GM21367 (cell line): ENCODE data around the gene MAU2.
"Not testable (repeated sequence)": the region's sequence is repeated elsewhere in the genome, so short reads cannot be mapped to it uniquely, and the experiment has no call there.

Experiments used
- ATAC-seq: cut with Tn5 transposase; IDR thresholded peaks from one replicate; pipeline ENCODE4 v1.9.1; 2021; ENCODE audit not compliant: unreplicated experiment

Gene MAU2

DNA sequence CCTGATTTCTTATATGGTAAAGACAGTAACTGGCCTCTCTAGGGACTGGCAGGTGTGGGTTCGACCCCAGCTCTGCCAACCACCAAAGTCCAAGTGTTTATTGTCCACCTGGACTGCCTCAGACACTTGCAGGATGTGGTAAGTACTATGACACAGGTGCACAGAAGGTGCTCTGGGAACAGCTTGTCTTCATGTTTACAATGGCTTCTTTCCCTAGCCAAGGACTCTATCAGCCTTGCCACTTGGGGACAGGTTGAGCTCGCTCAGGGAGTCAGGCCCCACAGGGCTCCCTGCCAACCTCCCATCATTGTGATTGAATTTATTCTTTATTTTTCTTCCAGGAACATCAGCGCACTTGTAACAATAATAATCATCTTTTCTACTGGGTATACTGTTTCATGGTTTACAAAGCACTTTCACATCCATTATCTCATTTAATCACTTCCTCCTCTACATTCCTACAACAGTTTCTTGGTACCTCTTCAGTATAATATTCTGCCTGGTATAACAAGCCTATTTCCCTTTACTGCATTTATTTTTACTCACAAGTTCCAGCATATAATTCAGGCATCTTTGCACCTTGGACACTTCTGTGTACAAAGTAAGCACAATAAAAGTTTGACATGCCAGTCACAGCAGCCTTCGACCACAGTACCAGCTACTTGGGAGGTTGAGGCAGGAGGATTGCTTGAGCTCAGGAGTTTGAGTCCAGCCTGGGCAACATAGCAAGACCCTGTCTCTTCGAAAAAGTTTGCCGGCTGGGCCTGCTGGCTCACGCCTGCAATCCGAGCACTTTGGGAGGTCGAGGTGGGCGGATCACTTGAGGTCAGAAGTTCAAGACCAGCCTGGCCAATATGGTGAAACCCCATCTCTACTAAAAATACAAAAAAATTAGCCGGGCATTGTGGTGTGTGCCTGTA, 60.6 kb downstream of the MAU2 start:
- no peak for ATAC-seq

DNA sequence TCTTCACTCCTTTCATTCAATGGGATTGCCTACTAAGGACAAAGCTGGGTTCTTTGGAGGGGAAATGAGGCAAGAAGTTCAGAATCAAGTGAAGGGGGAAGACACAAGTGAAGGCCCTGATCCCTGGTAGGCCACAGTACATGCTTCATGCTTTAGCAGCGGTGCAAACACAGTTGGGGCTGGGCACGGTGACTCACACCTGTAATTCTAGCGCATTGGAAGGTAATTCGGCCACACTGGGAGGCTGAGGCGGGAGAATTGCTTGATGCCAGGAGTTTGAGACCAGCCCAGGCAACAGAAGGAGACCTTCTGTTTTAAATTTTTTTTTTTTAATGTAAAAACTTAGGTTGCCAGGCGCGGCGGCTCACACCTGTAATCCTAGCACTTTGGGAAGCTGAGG, 61.5 kb downstream of the MAU2 start:
- ATAC-seq, result no peak

DNA sequence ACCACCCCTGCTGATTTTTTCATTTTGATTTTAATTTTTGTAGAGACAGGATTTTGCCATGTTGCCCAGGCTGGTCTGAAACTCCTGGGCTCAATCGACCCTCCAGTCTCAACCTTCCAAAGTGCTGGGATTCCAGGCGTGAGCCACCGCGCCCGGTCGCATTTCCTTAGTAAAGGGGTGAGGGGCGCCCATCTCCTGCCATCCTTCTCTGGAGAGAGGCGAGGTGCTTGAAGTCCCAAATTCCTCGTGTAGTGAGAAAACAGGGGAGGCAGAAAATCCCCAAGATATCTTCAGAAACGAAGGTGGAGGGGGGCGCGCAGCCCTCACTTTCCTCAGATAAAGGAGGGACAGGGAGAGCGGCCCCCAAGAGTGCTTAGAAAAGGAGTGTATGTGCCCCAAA, 63.9 kb downstream of the MAU2 start:
- ATAC-seq, result no peak

DNA sequence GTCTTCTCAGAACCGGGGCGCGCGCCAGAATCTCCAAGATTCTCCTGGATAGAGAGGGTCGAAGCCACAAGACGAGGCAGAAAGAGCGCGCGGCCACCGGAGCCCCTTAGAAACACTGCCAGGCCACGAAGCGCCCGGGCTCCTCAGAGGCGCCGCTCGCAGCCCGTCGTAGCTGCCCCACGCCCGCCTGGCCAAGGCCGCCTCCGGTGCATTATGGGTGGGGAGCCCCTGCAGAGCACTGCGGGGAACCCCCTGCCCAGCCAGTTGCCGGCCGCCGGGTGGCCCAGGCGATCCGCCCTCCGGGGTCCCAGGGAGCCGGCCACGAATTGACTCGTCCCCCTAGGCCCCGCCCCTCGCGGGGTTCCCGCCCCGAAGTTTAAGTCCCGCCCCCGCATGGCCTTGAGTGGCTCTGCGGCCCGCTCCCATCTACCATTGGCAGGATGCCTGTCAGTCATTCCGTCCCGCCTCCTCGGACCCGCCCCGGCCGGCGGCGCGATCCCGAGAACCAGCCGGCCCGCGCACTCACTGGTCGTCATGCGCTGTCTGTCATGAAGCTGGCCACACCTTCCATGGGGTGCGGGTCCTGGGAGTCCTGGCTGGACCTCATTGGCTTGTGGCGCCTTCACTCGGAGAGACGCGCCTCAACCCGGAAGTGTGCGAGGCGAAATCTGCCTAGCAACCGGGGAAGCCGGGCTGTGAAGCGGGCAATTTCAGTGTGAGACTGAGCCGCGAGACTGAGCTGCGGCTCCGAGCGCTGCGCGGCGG, 64.7 kb downstream of the MAU2 start:
- ATAC-seq, result peak; percentile 83

DNA sequence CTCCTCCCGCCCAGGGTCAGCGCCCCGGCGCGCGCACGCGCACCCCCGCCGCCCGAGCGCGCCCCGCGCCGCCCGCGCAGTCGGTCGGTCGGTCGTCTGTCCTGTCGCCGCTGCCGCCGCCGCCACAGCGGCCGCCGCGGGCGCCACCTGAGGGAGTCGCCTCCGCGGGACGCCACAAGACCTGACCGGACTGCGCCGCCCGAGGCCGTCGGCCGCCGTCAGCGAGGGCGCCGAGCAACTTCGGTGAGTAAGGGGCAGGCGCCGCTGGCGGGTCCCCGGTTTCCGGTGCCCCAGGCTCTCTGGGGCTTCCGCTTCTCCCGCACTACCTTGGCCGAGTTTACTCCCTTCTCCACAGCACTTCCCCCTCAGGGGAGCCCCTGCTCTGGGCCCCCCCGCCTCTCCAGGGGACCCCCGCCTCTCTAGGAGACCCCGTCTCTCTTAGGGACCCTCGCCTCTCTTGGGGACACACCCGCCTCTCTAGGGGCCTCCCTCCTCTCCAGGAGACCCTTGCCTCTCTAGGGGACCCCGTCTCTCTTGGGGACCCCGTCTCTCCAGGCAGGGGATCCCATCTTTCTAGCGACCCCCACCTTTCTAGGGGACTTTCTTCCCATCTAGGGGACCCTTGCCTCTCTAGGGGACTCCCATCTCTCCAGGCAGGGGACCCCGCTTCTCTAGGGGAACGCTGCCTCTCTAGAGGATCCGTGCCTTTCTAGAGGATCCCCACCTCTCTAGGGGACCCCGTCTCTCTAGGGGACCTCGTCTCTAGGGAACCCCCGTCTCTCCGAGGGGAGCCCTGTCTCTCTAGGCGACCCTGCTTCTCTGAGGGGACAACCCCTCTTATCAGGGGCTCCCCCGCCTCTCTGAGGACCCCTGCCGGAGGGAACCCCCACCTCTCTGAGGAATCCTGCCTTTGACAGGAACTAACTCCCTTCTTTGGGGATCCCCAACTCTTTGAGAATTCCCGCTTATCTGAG, 65.6 kb downstream of the MAU2 start:
- no peak for ATAC-seq

DNA sequence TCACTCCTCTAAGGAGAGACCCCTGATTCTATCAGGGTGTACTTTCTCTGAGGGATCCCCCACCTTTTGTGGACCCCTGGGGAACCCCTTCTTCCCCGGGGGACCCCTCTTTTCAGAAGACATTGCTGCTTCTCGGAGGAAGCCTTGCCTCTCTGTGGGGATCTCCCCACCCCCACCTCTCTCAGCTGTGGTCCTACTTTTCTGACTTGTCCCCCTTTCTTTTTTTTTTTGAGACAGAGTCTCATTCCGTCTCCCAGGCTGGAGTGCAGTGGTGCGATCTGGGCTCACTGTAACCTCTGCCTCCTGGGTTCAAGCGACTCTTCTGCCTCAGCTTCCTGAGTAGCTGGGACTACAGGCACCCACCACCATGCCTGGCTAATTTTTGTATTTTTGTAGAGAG, 66.5 kb downstream of the MAU2 start:
- ATAC-seq, result no peak

DNA sequence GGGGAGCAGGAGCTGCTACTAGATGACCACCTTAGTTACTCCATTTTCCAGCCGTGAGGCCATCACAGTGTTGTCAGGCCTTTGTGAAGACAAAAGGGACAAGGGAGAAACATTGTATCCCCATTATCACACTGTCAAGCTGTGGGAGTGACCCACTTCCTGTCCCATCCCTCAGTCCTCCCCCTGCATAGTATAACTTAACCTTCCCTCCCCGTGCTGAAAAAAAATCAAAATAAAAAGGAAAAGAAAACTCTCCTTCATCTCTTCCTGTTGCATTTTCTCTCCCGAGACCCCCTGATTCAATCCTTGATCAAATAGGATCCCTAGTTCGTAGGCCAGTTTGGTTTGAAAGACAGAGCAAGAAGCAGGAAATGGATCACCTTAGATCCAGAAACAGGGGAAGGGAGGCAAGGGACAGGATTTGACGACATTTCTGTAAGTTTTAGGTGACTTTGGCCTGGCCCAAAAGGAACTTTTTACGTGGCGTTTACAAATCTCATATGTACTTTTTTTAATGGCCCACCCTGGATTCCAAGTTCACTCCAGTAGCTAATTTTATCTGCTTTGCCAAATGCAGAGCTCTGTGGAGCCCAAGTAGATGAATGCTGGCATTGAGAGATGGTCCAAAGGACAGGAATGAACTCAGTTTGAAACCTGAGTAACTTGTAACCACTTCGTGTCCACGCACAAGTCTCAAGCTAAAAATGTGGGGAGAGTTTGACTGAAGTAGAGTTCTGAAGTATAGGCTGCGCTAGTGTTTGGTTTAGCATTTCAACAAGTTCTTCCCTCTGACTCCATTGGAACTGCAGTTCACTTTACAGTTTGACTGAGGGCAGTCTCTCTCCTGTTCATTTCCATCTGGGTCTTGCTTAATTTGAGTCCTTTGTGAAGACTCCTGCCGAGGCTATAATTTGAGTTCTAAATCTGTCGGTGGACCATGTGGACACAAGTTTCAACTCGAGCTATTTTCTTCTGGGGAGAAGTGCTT, 68.2 kb downstream of the MAU2 start:
- ATAC-seq, result no peak

DNA sequence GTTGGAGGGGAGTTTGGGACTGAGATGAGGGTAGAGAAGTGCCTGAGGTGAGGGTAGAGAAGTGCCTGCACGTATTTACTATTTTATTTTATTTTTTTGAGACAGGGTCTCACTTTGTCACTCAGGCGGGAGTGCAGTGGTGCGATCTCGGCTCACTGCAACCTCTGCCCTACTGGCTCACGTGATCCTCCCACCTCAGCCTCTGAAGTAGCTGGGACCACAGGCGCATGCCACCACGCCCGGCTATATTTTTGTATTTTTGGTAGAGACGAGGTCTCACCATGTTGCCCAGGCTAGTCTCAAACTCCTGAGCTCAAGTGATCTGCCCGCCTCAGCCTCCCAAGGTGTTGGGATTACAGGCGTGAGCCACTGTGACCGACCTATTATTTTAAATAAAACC, 69.1 kb downstream of the MAU2 start:
- not testable (repeated sequence) for ATAC-seq

DNA sequence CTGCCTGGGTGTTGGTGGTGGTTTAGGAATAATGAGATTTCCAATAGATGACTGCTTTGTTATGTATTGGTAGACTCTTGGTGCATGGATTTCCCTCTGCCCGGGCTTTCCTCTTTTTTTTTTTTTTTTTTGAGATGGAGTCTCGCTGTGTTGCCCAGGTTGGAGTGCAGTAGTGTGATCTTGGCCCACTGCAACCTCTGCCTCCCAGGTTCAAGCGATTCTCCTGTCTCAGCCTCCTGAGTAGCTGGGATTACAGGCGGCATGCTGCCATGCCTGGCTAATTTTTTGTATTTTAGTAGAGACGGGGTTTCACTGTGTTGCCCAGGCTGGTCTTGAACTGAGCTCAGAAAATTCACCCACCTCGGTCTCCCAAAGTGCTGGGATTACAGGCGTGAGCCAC, 73.7 kb downstream of the MAU2 start:
- not testable (repeated sequence) for ATAC-seq

DNA sequence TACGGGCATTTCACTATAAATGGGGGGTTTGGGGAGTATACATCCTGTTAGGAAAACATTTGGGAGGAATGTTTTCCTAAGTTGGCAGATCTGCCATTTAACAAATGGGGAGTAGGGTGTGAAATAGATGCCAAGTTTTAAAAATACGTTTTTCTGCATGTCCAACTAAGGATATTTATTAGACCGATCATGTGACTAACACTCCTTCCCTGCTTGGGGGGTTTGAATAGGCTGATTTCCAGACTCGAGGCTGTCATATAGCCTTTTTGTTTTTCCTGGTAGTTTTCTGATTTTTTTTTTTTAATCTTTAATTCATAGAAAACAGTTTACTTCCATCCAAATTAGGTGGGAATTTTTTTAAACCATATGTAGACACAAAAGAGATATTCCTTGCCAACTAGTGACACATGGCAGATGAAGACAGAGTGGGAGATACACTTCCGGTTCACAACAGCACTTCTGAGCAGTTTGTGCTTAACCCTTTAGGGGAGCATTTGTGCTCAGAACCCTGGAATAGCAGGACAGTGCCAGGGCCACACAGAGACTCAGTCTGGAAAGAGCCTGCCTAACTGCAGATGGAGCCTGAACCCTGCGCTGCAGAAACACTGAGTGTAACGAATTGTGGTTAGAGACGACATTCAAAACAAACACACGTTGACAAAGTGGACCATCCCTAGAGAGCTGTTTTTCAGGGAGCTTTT, 79.3 kb downstream of the MAU2 start:
- no peak for ATAC-seq

DNA sequence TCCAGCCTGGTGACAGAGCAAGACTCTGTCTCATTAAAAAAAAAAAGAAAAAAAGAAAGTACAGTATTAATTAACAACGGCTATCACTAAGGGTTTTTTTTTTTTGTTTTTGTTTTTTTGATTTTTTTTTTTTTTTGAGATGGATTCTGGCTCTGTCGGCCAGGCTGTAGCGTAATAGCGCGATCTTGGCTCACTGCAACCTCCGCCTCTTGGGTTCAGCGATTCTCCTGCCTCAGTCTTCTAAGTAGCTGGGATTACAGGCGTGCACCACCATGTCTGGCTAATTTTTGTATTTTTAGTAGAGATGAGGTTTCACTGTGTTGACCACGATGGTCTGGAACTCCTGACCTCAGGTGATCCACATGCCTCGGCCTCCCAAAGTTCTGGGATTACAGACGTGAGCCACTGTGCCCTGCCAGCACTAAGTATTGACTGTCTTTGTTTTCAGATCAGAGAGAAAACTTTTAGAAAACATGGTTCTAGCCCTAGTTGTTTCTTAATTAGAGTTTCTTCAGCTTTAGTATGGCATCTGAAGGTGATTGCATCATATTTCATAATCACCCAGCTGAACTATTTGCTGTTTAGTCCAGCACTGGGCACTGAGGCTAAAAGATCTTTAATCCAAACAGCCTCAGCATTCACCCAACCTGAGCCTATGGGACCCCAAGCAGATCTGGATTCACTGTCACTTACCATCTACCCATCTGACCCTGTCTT, 82.2 kb downstream of the MAU2 start:
- ATAC-seq, result no peak

DNA sequence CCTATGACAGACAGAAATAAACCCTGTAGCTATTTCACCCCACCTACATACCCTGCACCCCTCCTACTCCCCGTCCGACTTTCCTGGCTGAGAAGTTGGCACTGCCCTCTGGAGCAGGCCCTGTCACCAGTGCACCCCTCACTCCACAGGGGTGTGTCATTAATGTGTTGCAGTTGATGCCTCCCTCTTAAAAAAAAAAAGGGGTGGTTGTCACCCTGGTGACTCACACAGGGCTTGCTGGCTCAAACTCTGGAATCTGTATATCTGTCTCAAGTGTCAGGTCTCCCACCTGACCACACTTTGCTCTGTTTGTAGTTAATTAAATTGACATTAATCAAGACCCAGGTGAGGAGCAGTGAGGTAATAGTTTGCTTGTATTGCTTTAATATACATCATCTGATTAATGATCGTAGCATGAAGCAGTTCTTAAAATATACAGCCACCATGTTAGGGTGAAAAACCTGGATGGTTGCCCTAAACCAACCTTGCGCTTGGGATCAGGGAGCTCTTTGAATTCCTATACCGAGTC, 82.8 kb downstream of the MAU2 start:
- ATAC-seq, result no peak

DNA sequence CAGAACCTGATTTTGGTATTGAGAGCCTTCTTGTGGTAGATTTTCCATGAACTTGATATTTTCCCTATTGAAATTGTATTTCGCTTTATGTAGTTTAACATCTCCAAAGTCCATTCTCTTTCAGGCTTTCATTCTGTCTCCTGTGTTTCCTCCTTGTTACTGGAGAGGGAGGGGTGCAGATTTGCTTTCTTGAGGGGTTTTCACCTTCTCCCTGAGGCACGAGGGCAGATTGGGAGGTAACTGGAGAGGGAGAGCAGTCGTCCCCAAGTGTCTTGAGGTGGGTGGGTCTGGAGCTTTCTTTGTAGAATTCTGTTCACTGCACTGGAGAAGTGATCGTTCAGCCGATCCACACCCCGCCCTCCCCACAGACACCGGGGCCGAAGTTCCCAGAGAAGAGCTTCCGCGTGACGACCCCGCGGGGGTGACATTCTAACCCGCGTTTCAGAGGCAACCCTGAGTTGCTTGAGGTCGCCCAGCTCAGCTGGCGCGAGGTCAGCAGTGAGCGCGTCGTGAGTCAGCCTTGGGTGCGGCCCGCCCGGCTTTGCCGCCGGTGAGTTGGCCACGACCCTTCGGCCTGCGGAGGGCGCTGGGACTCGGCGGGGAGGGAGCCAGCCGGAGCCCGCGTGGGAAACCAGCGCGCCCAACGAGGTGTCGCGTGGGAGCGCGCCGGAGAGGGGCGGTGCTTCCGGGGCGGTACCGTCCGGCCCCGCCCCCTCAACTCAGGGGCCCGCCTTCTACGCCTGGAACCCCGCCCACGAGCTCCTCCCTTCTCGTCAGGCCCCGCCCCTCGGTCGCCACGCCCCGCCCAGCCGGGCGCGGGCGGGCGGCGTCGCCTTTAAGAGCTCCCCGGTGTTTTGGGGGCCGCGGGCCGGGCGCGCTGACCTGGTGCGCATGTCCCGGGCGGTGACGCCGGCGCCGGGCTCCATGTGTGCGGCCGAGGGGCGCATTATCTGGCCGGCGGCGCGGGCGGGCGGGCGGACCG, 84.5 kb downstream of the MAU2 start, which contains the start of gene GATAD2A:
Gene GATAD2A, plus strand, starts transcription at position 797 of the 982 bp plus-strand sequence. CDS start 59,671 bp downstream, outside the sequence.
- ATAC-seq, result peak; percentile 57

DNA sequence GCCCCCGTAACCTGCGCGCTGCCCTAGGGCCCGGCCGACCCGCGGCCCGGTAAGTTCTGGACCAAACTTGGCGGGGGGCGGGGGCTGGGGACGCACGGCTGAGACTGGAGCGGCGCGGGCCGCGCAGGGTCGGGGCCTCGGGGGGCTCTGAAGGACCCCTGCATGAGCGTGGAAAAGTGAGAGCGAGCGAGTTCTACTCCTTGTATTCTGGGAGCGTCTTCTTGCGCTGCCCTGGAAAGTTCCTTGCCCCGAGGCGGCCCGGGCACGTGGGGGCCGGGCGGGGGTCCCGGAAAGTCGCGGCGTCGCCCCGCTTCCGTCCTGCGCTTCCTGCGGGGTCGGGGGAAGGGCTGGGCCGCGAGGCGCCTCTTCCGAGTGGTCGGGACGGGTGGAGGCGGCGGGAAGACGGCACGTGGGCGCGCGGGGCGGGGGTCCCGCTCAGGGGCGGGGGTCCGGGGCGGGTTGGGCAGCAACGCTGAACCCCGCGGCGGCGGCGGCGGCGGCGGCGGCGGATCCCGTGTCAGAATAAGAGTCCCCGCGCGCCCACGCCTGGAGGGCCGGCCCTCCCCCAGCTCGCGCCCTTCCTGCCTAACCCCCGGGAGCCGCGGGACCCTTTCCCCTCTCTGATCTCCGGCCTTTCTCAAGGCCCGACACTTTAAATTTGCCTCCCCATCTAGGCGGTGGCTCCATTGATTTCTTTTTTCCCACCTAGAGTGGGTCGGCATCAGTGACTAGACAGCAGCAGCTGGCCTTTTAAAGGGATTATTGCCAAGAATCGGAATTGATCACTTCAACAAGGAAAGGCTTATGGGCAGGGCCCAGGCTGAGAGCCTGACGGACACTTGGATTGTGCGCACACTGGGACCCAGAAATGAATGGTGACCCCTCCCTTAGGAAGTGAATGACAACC, 85.6 kb downstream of the MAU2 start:
- no peak for ATAC-seq

DNA sequence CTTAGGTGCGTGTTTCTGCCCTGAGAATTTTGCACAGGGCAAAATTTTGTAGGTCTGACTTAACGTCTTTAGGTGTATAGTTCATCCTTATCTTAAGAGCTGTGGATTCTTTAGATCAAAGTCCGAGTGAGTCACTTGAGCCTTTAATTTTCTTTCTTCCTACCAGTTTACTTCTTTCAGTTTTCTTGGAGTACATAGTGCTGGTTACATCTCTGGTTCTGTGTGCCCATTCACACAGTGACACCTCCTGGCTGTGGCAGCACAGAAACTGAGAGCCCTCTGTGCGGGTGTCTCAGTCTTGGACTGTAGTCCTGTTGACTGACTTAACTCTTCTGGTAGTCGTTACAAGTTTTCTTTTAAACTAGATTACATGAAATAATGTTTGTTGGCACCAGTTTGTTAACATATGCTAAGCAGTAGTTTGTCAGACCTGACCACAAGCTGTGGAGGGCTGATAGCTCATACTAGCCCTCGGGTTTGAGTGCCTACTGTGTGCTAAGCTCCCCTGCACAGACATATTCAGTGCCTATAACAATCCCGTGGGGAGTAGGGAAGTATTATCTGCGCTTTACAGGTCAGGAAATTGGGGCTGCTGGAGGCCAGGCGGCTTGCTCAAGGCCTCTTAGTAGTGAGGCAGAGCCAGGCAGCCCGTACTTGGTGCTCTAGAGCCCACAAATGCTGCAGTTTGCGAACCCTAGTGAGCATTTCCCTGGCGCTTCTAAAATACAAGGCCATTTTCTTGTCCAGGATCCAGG, 86.4 kb downstream of the MAU2 start:
- ATAC-seq, result peak; percentile 39
